IPS-18c (cell line): ENCODE results near the gene RFLNA.
"Not testable (repeated sequence)": the region's sequence is repeated elsewhere in the genome, so short reads cannot be mapped to it uniquely, and the experiment has no call there.

Experiments
- H3K4me3 ChIP-seq: 2 replicates; pipeline ENCODE4 v1.7.0; 2013; ENCODE audit warnings: low read depth, mild to moderate bottlenecking, low read length, moderate library complexity; ENCODE audit not compliant: insufficient read depth
- H3K9me3 ChIP-seq: one replicate; pipeline ENCODE4 v1.6.1; 2013; ENCODE audit warnings: mild to moderate bottlenecking, low read length, moderate library complexity; ENCODE audit not compliant: control insufficient read depth, insufficient read depth

The RFLNA gene

GRCh38 chr12:124309744-124310143 lies 14.9 kb downstream of the RFLNA start:
- H3K4me3 ChIP-seq = no peak overlapping the region
- H3K9me3 ChIP-seq = peaks cover 2% of the 10 kb centered on the region

GRCh38 chr12:124310178-124310577 lies 15.3 kb downstream of the RFLNA start:
- Histone ChIP-seq H3K4me3 (no peak overlapping the region), H3K9me3 (peaks cover 2% of the 10 kb centered on the region)

- no peak overlapping the region for H3K4me3 ChIP-seq
- H3K9me3 ChIP-seq = peaks cover 2% of the 10 kb centered on the region
Measured at GRCh38 chr12:124310785-124311184, 15.9 kb downstream of the RFLNA start.

GRCh38 chr12:124311292-124312109 lies 16.6 kb downstream of the RFLNA start:
- H3K9me3 ChIP-seq = peaks cover 2% of the 10 kb centered on the region
- no peak overlapping the region for H3K4me3 ChIP-seq

GRCh38 chr12:124312601-124313000 lies 17.7 kb downstream of the RFLNA start:
- Histone ChIP-seq H3K4me3 (no peak overlapping the region), H3K9me3 (no peaks in the 10 kb centered on the region)

- H3K9me3 ChIP-seq = no peaks in the 10 kb centered on the region
- no peak overlapping the region for H3K4me3 ChIP-seq
Measured at GRCh38 chr12:124314207-124314606, 19.3 kb downstream of the RFLNA start.

GRCh38 chr12:124314766-124315165 lies 19.9 kb downstream of the RFLNA start:
- no peak overlapping the region for H3K4me3 ChIP-seq

GRCh38 chr12:124315372-124316044 lies 20.6 kb downstream of the RFLNA start:
- H3K4me3 ChIP-seq = no peak overlapping the region
- no peaks in the 10 kb centered on the region for H3K9me3 ChIP-seq

More at GRCh38 chr12:124314766-124315165, 19.9 kb downstream of the RFLNA start:
- no peaks in the 10 kb centered on the region for H3K9me3 ChIP-seq

GRCh38 chr12:124316257-124316900 lies 21.5 kb downstream of the RFLNA start:
- Histone ChIP-seq H3K4me3 (no peak overlapping the region), H3K9me3 (no peaks in the 10 kb centered on the region)

- H3K9me3 ChIP-seq = no peaks in the 10 kb centered on the region
- H3K4me3 ChIP-seq = no peak overlapping the region
Measured at GRCh38 chr12:124317400-124317799, 22.5 kb downstream of the RFLNA start.

- Histone ChIP-seq H3K4me3 (no peak overlapping the region), H3K9me3 (peaks cover under 1% of the 10 kb centered on the region)
Measured at GRCh38 chr12:124318278-124319020, 23.6 kb downstream of the RFLNA start.

GRCh38 chr12:124319368-124320050 lies 24.6 kb downstream of the RFLNA start:
- H3K9me3 ChIP-seq = peaks cover 10% of the 10 kb centered on the region

GRCh38 chr12:124321040-124321481 lies 26.2 kb downstream of the RFLNA start:
- peaks cover 10% of the 10 kb centered on the region for H3K9me3 ChIP-seq
- no peak overlapping the region for H3K4me3 ChIP-seq

More at GRCh38 chr12:124319368-124320050, 24.6 kb downstream of the RFLNA start:
- H3K4me3 ChIP-seq = no peak overlapping the region

- H3K4me3 ChIP-seq = no peak overlapping the region
- peaks cover 10% of the 10 kb centered on the region for H3K9me3 ChIP-seq
Measured at GRCh38 chr12:124321556-124322270, 26.8 kb downstream of the RFLNA start.

- Histone ChIP-seq H3K4me3 (no peak overlapping the region), H3K9me3 (peaks cover 10% of the 10 kb centered on the region)
Measured at GRCh38 chr12:124322271-124322998, 27.5 kb downstream of the RFLNA start.

GRCh38 chr12:124322999-124323328 lies 28.1 kb downstream of the RFLNA start:
- not testable (repeated sequence) for H3K4me3 ChIP-seq, H3K9me3 ChIP-seq
